Middle frontal gyrus (tissue), 1 donor: ENCODE results near the gene NUP214.
"Not testable (repeated sequence)": the region's sequence is repeated elsewhere in the genome, so short reads cannot be mapped to it uniquely, and the experiment has no call there.

Source experiments
- DNase-seq: peaks from one replicate; pipeline ENCODE4 v3.0.0-alpha.2; 2015; ENCODE audit warnings: low spot score; ENCODE audit errors: extremely low spot score

Gene NUP214

DNA sequence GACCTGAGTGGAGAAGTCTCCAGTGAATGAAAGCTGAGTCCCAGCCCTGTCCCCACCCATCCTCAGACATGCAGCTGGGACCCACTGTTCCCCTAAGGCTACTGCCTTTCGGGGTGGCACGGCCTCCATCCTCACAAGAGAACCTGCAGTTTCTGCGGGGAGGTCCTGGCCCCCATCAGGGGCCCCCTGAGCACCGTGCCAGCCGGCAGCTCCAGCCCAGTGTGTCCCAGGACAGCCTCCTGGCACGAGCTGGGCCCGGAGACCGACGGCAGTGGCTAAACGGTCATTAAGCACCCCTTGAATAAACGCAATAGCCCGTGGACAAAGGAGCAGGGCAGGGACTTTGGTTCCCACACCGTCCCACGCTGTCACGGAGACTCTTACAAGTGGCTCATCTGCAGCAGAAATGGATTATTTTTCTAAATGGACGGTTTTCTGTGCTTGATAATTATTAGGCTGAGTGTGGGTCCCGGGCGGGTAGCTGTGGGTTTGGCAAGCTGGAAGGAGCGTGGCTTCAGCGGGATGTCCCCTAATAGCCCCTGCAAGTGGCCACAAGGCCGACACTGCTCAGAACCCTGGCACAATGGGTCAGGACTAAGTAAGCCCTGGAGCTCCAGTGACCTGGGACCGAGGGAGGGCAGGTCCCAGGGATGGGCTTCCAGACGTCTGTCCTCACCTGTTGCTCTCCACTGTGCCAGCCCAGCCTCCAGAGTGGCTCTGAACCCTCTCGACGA, 133.5 kb downstream of the NUP214 start:
- DNase-seq, result no peak

DNA sequence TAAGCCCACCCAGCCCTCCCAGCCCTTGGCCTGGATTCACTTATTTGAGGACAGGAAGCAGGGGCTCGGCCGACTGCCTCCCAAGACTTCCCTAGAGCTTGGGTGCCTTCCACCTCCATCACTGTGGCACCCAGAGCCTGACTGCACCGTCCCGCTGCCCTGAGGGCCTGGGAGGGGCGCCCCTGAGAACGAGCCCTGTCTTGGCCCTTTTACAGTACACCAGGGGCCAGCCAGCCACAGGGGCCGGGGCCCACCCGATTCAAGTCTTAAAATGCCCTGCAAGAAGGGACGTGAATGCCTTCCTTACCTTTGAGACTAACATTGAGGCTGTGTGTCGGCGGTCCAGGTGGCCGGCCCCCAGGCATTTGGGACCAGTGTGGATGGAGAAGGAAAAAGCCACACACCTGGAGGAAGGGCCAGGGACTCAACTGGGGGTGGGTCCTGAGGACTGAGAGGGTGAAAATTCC, 134.1 kb downstream of the NUP214 start:
- DNase-seq, result no peak

DNA sequence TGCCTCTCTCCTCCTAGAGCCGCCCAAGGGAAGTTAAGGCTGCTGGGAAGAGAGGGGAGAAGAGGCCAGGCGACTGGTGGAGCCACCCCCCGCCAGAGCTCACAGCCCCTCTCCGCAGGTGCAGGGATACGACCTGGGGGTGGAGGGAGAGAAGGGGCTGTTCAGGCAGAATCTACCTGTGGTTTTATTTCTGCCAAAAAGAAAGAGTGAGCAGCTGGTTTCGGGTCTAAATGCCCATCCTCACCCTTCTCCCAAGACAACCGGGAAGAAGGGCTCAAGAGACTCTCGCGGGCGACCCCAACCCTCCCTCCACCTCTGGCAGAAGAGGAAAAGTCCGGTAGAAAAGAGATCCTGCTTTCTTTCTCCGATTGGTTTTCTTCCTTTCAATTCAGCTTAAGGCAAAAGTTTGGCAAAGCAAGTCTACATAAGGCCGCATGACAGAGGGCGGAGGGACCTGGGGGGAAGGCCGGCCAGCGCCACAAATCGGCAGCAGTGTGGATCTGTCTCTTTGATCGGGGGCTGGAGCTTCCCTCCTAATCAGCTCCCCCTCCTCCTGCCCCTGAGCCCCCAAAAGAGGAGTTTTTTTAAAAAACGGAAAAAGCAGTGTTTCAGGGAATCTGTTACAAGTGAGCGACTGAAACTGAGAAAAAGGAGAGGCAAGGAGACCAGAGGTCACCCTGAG, 134.7 kb downstream of the NUP214 start:
- DNase-seq, result no peak

DNA sequence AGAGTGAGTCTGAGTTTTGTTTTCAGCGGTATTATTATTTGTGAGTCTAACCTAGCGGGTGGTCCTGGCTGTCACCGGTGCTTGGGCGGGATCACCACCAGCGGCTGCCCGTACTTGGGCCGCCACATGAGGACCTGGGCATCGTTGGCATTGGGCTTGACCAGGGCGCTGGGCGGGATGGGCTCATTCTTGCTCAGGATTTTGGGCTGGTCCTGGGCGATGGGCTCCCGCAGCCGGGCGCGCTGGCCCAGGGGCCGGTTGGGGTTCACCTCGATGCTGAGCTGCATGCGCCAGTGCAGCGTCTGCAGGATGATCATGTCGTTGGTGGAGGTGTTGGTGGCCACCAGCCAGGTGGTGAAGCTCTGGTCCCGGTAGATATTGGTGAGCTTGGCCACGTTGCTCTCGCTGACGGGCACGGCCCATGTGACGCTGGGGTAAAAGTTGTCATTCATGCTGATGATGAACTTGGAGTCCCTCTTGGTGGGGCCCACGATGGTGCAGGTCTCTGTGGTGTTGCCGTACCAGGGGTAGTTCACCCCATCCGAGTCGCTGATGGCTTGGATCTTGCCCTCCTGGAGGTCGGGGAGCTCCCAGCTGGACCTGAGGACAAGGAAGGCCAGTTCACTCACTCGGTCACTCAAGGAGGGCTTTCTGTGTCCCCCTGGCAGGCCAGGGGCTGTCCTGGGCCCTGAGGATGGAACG, 135.5 kb downstream of the NUP214 start:
- no peak for DNase-seq

DNA sequence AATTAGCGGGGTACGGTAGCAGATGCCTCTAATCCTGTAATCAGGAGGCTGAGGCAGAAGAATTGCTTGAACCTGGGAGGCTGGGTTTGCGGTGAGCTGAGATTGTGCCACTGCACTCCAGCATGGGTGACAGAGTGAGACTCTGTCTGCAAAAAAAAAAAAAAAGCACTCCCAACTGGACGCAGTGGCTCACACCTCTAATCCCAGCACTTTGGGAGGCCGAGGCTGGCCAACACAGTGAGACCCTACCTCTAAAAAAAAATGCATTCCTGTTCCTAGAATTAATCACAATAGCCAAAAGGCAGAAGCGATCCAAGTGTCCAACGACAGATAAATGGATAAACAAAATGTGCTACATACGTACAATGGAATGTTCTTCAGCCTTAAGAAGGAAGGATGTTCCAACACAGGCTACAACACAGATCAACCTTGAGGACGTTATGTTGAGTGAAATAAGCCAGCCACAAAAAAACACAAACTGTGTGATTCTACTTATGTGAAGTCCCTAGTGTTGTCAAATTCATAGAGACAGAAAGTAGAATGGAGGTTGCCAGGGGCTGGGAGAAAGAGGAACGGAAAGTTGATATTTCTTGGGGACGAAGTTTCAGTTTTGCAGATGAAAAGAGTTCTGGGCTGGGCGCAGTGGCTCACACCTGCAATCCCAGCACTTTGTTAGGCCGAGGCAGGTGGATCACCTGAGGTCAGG, 137.1 kb downstream of the NUP214 start:
- no peak for DNase-seq

DNA sequence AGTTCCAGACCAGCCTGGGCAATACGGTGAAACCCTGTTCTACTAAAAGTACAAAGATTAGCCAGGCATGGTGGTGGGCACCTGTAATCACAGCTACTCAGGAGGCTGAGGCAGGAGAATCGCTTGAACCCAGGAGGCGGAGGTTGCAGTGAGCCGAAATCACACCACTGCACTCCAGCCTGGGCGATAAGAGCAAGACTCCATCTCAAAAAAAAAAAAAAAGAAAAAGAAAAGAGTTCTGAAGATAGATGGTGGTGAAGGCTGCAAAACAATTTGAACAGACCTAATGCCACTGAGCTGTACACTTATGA, 137.6 kb downstream of the NUP214 start:
- not testable (repeated sequence) for DNase-seq

DNA sequence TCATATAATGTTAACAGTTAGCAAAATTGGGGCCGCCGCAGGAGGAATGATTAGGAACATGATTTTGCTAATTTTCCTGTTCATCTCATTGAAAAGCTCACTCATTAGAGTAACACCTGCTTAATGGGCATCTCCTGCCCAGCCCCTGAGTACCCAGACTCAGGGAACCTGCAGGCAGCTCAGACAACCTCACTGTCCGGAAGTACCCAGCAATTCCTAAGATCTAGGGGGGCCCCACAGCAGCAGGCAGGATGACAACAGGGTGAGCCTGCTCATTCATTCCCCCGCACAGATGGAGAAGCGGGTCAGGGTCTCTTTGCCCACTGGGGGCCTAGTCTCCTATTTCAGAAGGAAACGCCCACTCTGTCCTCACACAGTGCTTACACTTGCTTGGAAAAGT, 138.3 kb downstream of the NUP214 start:
- no peak for DNase-seq

DNA sequence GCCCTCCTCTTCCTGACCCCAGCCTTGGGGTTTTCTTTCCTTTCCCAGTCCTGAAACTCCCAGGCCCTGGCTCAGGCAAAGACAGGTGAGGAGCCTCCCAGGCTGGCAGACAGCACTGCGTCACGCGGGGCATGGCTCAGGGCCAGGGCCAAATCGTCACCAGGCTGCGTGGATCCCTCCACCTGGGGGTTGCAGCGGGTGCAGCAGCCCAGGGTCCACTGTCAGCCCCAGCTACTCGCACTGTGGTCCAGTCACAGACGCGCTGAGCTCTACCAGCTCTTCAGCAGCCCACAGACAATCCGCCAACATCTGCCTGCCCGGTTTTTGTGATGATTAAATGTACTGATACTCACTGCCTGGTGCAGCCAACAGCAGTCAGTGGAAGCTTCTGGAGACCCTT, 138.8 kb downstream of the NUP214 start:
- no peak for DNase-seq

DNA sequence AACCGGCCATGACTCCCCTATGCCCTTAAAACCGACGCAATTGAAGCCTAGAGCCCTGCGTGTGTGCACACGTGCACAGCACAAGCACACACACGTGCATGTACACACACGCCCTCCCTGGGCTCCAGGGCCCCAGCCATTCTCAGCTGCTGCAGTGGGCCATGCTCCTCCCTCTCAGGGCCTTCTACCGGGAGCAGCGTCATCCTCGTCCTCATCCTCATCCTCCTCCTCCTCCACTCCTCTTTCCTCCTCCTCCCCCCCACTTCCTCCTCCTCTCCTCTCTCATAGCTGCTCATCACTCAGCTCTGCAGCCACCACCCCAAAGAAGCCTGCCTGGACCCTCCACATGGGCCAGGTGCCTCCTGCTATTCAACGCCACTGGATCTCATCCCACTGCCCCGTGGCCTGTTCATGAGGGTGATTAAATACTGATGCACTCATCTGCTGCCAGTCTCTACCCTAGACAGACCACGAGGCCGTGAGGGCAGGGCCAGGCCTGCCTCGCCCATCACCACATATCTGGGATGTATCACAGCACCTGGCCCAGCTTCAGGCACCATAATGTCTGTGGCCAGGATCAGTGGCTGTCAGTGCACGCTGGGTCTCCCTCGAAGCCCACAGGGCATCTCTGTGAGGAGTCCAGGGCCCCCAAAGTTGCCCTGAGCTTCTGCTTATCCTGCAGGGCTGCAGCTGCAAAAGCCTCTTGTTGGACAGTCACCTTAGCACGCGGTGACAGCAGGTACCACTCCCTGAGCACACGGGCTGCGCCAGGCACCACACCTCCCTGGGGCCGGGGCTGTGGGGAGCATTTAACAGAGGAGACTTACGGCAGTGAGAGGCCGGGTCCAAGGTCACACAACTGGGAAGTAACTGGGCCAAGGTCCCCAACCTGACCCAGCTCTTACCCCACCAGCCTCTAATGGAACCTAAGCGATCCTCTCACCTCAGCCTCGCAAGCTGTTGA, 141.2 kb downstream of the NUP214 start:
- no peak for DNase-seq

DNA sequence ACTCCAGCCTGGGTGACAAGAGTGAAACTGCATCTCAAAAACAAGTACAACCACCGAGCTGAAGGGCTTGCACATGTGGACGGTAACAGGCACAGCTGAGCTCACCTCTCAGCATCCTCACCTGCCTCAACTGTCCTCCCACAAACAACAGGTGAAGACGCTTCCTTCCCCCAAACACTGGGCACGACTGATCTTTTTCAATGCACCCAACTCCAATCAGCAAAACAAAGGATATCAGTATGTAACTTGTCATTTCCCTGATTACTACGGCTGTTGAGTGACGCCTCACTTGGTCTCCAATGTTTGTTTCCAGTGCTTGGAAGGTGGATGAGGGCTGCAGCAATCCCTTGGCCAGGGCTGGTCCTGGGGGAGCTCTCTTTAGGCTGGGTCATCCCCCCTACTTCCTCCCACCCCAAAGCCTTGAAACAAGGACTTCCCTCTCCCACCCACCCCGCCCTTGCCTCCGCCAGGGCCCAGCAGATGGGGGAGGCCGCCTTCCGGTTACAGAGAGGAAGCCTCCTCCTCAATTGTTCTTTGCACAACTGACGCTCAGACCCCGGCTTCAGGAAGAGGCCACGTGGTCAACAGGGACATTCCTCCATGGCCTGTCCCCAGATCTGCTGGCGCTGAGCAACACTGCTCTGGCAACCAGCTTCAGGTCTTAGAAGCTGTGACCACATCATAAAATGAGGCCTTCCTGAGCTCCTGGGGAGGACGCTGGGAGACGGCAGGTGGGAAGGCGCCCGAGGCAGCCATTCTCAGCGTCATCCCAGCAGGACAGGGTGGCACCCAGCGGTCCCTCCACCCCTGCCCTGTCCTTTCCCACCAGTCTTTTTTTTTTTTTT, 145.0 kb downstream of the NUP214 start:
- no peak for DNase-seq

DNA sequence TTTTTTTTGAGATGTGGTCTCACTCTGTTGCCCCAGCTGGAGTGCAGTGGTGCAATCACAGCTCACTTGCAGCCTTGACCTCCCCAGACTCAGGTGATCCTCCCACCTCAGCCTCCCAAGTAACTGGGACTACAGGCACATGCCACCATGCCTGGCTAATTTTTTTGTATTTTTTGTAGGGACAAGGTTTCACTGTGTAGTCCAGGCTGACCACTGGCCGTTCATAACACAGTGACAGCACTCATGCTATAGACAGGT, 145.6 kb downstream of the NUP214 start:
- DNase-seq, result not testable (repeated sequence)

DNA sequence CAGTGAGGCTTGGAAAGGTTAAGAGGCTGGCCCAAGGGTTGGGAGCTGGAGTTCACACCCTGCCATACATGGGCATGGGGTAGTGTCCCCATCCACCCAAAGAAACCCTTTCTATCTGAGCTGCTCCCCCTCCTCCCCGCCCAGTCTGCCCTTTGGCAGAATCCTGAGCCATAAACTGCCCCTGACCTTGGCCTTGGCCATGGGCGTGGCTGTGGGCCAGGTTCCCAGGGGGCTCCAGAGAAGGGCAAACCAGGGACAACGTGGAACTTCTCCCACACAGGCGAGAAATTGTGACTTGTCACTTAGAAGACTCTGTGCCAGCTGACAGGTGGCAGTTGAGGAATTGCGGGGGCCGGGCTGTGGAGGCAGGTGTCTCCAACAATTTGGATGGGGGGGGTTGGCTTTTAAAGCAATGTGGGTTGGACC, 146.1 kb downstream of the NUP214 start:
- DNase-seq, result no peak

DNA sequence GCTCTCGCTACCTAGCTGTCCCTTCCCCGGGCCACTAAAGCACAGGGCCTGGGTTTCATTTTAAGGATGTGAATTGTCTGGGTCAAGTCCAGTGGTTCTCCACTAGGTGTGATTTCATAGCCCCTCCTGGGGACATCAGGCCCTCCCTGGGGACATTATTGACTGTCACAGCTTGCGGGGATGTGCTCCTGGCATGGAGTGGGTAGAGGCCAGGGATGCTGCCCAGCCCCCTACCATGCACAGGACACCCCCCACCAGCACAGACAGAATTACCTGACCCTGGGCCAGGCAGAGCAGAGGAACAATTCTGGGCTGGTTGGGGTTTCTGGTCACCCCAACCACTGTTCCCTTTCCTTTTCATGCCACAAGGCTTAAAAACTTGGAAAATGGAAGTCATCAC, 146.8 kb downstream of the NUP214 start:
- DNase-seq, result no peak

DNA sequence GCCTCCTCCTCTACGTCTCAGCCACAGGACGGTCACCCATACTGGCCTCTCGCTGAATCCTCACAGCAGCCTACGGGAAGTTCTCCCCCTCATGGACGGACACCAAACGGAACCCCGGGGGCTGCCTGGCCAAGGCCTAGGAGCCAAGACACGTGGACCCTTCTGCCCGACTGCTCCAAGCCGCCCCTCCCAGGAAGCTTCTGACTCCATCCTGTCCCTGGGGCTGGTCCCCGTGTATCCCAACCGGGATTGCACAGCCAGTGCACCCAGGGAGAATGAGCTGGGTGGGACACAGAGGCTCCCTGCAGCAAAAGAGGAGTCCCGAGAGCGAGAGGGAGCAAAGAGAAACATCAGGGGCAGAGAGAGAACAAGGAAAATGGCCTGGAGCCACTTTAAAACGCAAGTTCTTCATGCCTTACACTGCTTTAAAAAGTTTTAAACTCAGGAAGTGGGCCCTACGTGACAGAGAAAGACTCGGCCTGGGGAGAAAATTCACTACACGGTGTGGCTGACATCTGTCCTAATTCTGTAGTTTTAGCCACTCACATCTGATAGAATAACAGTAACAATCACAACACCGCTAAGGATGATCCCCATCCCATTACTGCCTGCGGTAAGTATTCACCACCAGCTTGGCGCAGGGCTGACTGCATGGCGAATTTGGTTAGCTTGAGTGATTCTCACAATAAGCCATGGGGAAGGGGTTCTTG, 147.9 kb downstream of the NUP214 start:
- DNase-seq, result no peak

DNA sequence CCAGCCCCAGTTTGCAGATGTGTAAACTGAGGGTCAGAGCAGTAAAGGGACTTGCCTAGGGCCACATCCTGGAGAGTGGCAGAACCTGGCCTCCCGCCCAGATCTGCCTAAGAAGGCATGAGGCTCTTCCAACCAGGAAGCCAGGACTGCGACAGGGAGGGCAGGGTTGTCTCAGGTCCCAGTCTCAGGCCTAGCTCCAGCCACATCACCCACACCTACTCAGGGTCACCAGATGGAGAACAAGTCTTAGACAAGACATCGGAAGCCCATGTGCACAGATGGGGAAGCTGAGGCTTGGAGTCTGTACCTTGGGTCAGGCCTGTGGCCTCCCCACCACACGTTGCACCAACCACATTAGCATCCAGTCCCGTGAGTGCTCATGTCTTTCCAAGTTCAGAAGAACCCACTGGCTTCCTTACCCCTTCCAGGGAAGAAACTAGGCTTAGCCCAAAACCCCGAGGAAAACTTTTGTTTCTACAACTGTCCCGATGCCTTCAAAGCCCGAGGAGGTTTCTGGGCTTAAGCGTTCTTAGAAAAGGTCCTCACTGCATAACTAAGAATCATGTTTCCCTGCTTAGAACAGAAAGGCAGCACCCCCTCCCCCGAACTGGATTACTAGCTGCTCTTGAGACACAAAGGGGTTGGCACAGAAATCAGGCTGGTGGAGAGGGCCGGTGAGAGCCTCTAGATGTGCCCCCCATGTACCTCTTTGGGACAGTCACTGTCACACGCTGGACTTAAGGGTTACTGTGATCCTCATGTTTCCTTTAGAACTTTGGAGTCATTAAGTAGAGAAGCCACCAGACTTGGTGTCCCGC, 148.7 kb downstream of the NUP214 start:
- no peak for DNase-seq

DNA sequence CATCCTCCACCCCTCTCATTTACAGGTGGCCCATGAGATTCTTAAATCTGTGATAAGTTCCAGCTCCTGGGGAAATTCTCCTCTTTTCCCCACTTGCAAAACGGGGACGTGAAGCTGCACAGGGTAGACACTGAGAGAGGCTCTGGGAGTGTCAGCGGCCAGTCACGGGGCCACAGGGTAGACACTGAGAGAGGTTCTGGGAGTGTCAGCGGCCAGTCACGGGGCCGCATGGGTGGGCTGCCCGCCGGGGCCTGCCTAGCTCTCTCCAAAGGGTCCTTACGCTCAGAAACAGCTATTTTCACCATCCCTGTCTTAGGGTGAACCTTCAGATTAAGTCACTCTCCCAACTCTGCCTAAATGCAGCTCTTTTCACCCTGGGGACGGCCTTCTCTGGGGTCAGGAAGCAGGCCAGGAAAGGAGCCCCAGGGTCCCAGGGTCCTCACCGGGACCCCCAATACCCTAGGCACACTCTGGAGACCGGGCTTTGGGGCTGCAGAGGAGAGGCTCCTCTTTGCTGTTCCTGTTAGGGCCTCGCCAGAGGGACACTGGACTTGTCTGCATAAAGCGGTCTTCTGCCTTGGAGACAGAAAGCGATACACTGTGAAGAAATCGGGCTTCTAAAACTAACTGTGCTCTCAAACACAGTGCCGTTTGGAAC, 149.4 kb downstream of the NUP214 start:
- DNase-seq, result no peak

DNA sequence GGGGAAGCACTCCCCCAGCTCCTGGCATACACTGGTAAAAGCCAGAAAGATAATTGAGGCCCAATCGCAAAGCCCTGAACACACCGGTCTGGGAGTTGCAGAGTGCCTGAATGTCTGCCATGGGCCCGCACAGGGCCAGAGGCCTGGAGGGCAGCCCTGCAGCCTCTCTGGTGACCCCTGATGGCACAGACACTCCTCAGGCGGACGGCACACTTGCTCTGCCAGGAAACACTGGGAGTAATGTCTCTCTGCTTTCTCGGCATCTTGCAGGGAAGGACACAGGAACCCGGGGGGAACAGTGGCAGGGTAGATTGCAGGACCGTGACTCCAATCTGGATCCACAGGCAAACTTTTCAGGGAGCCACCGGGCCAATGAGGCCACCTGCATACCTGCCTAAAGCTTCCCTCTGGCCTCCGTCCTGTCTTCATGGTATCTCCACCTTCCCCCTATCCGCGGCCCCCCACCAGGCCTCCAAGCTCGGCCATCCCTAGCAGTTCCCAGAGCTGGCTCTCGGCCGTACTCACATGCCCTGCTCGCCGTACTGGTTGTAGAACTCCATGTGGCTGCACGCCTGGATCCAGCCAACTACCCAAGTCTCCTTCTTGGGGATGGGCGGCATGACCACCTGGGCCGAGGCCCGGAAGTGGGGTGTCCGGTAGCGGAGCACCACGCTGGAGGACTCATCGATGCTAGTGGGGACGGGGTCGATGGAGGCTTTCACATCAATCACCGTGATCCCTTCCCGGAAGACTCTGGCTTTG, 150.1 kb downstream of the NUP214 start:
- DNase-seq, result no peak
